Nephron (organoid): Measurements from ENCODE around the gene CAPN15.

ENCODE experiments used
- H3K27ac Mint-ChIP-seq, 3 experiments: 2 replicates each; pipeline ENCODE4 v1.8.0; 2020; ENCODE audit warnings: mixed read lengths in 3 of 3, mild to moderate bottlenecking in 2 of 3, moderate library complexity in 1 of 3
- H3K27me3 Mint-ChIP-seq: 2 replicates; pipeline ENCODE4 v1.8.0; 2021; ENCODE audit warnings: low read depth, mild to moderate bottlenecking, moderate library complexity, mixed read lengths
- H3K36me3 Mint-ChIP-seq: 2 replicates; pipeline ENCODE4 v1.8.0; 2020; ENCODE audit warnings: low read depth, mixed read lengths
- H3K4me1 Mint-ChIP-seq: 2 replicates; pipeline ENCODE4 v1.8.0; 2020; ENCODE audit warnings: mixed read lengths
- H3K4me3 Mint-ChIP-seq, 3 experiments: 2 replicates each; pipeline ENCODE4 v1.8.0; 2020; ENCODE audit warnings: mild to moderate bottlenecking in 3 of 3, mixed read lengths in 3 of 3, moderate library complexity in 2 of 3
- H3K9me3 Mint-ChIP-seq: 2 replicates; pipeline ENCODE4 v1.8.0; 2020; ENCODE audit warnings: mixed read lengths
- TF ChIP-seq, protein P1 (sequence below), 3 experiments: fragments of 200-600 bp; sonication (generic); IDR thresholded peaks; one replicate each; pipeline ENCODE4 v1.5.0; 2021; ENCODE audit warnings: antibody characterized with exemption in 3 of 3; ENCODE audit not compliant: unreplicated experiment in 3 of 3

Gene CAPN15

DNA sequence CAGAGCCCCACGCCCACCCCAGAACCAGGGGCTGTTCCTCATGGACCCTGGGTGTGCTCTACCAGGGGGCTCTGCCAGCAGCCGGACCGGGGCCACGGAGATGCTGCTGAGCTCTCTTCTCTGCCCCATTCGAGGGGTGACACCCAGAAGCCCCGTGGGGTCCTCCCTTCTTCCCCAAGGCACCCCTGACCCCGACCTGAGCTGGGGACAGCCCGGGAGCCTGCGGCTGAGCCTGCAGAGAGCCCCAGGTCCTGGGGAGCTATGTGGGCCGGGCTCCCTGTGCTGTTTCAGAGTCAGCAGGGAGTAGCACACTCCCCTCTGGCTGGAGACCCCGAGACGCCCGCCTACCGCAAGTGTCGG lies 31.5 kb downstream of the CAPN15 start:
- Mint-ChIP-seq H3K36me3 (peaks cover 4% of the 10 kb centered on the region), H3K4me1 (peaks cover 12% of the 10 kb centered on the region)

DNA sequence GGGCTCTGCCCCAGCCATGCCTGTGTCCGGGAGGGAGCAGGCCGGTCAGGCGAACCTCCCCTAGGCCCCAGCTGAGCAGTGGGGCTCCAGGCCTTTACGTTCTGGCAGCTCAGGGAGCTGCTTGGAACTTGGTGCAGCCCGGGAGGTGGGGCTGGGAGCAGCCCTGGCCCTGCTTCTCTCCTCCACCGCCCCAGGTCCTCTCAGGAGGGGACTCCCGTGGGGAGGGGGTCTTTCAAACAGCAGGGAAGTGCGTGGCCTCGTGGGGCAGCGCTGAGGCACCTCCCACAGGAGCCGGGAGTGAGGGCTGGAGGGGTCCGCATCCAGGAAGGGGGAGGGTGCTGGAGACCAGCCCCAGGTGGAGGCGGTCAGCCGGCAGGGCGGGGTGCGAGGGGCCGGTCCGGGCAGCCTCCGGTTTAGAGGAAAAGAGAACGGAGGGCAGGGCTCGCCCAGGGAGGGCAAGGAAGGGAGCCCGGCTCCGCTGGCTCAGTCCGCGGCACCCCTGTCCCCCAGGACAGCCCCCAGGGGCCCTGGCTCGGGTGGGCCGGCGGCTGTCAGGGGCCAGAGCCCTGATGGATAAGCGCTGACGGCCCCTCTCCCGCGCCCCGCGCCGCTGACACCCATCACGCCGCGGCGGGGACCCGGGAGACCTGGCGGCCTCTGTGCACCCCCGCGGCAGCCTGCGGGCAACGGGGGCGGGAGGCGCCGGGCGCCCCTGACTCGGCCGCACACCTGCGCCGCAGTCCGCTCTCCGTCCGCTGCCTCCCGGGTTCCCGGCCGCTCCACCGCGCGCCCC lies 32.1 kb downstream of the CAPN15 start:
- TF ChIP-seq, protein P1, sequence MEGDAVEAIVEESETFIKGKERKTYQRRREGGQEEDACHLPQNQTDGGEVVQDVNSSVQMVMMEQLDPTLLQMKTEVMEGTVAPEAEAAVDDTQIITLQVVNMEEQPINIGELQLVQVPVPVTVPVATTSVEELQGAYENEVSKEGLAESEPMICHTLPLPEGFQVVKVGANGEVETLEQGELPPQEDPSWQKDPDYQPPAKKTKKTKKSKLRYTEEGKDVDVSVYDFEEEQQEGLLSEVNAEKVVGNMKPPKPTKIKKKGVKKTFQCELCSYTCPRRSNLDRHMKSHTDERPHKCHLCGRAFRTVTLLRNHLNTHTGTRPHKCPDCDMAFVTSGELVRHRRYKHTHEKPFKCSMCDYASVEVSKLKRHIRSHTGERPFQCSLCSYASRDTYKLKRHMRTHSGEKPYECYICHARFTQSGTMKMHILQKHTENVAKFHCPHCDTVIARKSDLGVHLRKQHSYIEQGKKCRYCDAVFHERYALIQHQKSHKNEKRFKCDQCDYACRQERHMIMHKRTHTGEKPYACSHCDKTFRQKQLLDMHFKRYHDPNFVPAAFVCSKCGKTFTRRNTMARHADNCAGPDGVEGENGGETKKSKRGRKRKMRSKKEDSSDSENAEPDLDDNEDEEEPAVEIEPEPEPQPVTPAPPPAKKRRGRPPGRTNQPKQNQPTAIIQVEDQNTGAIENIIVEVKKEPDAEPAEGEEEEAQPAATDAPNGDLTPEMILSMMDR (IDR thresholded peaks at IDR 0.05; ENCODE audit: unreplicated experiment in 3 of 3) = no peak
- peaks cover 37% of the 10 kb centered on the region for H3K27me3 Mint-ChIP-seq

More for the DNA sequence above, 31.5 kb downstream of the CAPN15 start:
- Mint-ChIP-seq H3K4me3 (no peak overlapping the region), H3K9me3 (no peaks in the 10 kb centered on the region), H3K27me3 (peaks cover 37% of the 10 kb centered on the region), H3K27ac (no peak overlapping the region)
- TF ChIP-seq, protein P1 (IDR thresholded peaks at IDR 0.05; ENCODE audit: unreplicated experiment in 3 of 3) = no peak

DNA sequence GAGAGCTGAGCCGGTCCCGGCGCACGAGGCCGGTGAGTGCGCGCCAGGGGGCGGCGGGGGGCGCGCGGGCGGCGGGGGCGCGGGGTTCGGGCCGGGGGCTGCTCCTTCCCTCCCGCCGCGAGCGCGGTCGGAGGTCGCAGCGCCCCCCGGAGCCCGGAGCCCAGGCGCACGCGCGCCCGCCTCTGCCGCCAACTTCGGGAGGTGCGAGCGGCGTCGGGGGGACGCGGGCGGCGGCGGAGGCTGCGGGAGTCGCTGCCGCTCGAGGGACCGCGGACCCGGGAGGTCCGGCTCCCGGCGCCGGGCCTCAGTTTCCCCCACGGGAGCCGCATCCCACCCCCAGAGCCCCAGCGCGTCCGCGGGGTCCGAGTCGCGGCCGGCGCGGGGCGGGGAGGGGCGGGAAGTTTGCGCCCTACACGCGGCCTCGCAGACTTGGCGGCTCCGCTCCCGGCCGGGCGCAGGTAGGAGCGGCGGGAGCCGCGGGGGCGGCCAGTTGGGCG lies 32.7 kb downstream of the CAPN15 start, which contains the start of gene PRR35:
PRR35 (plus strand) TSS at position 191 of the 497 bp plus-strand sequence. CDS start 2,901 bp downstream, outside the sequence.
- TF ChIP-seq, protein P1 (IDR thresholded peaks at IDR 0.05; ENCODE audit: unreplicated experiment in 3 of 3) = no peak
- Mint-ChIP-seq H3K36me3 (no peaks in the 10 kb centered on the region), H3K27me3 (peaks cover 37% of the 10 kb centered on the region), H3K4me1 (peaks cover 8% of the 10 kb centered on the region), H3K4me3 (peak within 1 kb of the TSS in 2 of 3 experiments; percentile 28 to 74), H3K9me3 (no peaks in the 10 kb centered on the region), H3K27ac (no peak within 1 kb of the TSS)

More for the DNA sequence above, 32.1 kb downstream of the CAPN15 start:
- Mint-ChIP-seq H3K27ac (no peak overlapping the region), H3K4me1 (peaks cover 8% of the 10 kb centered on the region), H3K9me3 (no peaks in the 10 kb centered on the region), H3K36me3 (no peaks in the 10 kb centered on the region), H3K4me3 (peak overlapping the region in 2 of 3 experiments; percentile 28 to 74)

DNA sequence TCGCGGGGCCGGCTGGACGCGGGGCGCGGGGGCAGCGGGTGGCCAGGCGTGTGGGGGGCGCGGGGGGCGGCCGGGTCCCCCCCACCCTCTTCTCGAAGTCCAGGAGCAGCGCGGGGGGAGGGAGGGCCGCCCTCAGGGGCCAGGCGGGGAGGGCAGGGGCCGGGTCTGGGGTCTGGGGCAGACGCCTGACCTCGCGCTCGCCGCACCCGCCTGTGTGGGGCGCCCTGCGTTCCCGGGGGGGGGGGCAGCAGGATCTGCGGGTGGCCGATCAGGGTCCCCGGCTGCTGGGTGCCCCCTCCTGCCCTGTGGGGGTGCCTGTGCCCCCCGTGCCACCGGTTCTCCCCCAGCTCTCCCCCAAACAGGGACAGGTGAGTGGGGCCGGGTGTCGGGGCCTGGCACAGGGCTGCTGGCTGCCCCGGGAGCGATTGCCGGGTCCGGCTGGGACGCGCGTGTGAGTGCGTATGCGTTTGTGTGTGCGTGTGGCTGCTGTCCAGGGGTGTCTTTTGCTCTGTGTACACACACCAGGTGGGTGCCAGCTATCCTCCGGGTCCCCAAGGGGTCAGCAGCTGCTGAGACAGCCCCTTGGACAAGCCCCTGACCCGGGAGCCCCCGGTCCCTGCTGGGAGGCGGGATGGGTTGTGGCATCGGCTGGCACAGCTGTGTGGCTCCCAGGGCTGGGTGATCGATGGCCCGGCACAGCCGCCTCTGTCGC lies 33.3 kb downstream of the CAPN15 start:
- no peaks in the 10 kb centered on the region for H3K36me3 Mint-ChIP-seq
- H3K27ac Mint-ChIP-seq = no peak overlapping the region
- TF ChIP-seq, protein P1 (IDR thresholded peaks at IDR 0.05; ENCODE audit: unreplicated experiment in 3 of 3) = no peak
- peaks cover 8% of the 10 kb centered on the region for H3K4me1 Mint-ChIP-seq
- H3K4me3 Mint-ChIP-seq = no peak overlapping the region
- H3K27me3 Mint-ChIP-seq = peaks cover 37% of the 10 kb centered on the region
- H3K9me3 Mint-ChIP-seq = no peaks in the 10 kb centered on the region

DNA sequence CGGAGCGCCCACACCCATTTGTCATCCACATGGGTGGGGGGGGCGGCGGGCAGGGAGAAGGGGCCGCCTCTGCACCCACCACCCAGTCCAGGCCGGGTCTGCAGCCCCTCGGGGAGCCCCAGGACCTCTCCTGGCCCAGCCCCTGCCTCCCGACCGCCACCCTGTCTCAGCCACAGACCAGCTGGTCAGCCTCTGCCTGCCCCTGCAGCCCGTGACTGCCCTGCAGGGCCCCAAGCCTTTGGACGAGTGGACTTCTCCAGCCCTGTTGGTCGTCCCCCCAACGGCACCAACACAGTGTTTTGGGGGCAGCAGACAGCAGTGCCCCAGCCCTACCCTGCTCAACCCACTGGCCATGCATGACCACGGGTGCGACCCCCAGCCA lies 33.9 kb downstream of the CAPN15 start:
- Mint-ChIP-seq H3K27me3 (peaks cover 37% of the 10 kb centered on the region), H3K4me3 (no peak overlapping the region), H3K9me3 (no peaks in the 10 kb centered on the region), H3K4me1 (peaks cover 9% of the 10 kb centered on the region), H3K27ac (no peak overlapping the region), H3K36me3 (no peaks in the 10 kb centered on the region)
- TF ChIP-seq, protein P1 (IDR thresholded peaks at IDR 0.05; ENCODE audit: unreplicated experiment in 3 of 3) = no peak
